Measurements from ENCODE around the gene RPS6KC1. TPM values are rescaled to one million over a fixed set of nuclear protein-coding genes. Genes with fewer than 3 reads are reported as not detected.
"Not testable (repeated sequence)": the region's sequence is repeated elsewhere in the genome, so short reads cannot be mapped to it uniquely, and the experiment has no call there.

RPS6KC1 gene
- total and polyA plus RNA-seq, 2 donors (not counting 1 experiment from before 2014, with no cell fraction given), result 2.4 to 19.0 TPM

DNA sequence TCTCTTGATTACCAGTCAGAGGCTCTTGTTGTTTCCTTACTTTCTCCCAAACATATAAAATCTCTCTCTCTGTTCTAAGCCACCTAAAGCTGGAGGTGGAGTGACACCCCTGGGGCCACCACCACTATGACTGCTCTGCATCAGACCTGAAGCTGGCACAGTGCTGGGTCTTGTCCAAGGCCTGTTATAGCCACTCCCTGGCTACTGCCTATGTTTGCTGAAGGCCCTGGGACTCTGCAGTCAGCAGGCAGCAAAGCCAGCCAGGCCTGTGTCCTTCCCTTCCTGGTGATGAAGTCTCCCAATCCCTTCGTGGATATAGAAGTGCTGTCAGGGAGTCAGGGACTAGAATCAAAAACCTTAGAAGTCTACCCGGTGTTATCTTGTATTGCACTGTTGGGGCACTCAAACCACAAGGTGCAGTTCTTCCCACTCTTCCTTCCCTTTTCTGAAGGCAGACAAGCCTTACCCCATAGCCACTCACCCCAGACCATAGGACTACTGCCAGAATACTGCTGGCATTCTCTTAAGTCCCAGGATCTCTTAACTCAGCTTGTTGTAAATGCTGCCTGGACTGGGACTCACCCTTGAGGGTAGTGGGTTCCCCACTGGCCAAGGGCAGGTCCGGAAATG, 103.1 kb downstream of the RPS6KC1 start:
- H3K27me3 Mint-ChIP-seq, result no peaks in the 10 kb centered on the region

DNA sequence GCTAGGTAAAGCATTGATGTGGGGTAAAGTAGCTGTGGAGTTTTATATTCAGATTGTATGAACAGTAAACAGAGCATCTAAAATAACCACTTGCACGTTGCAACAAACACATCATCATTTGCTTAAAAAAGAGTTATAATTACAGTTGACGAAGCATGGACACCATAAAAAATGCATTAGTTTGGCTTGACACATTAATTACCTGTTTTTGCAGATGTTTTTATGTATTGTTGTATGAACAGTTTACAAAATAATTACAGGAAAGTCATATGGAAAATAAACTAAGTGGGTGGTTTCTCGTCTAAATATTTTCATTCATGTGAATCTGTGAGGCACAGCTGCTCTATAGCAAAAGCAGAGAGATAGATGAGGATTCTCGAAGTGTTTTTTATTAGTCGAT, 108.3 kb downstream of the RPS6KC1 start:
- TF ChIP-seq EZH2 (IDR thresholded peaks at IDR 0.05; ENCODE audit: borderline replicate concordance, insufficient read depth, low read depth, low read length, poor library complexity, severe bottlenecking), result no peak
- TF ChIP-seq, protein P1, sequence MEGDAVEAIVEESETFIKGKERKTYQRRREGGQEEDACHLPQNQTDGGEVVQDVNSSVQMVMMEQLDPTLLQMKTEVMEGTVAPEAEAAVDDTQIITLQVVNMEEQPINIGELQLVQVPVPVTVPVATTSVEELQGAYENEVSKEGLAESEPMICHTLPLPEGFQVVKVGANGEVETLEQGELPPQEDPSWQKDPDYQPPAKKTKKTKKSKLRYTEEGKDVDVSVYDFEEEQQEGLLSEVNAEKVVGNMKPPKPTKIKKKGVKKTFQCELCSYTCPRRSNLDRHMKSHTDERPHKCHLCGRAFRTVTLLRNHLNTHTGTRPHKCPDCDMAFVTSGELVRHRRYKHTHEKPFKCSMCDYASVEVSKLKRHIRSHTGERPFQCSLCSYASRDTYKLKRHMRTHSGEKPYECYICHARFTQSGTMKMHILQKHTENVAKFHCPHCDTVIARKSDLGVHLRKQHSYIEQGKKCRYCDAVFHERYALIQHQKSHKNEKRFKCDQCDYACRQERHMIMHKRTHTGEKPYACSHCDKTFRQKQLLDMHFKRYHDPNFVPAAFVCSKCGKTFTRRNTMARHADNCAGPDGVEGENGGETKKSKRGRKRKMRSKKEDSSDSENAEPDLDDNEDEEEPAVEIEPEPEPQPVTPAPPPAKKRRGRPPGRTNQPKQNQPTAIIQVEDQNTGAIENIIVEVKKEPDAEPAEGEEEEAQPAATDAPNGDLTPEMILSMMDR (IDR thresholded peaks at IDR 0.05), result no peak

More for the DNA sequence above, 103.1 kb downstream of the RPS6KC1 start:
- H3K4me3 Mint-ChIP-seq, result no peak overlapping the region
- no peak overlapping the region for H3K27ac Mint-ChIP-seq
- 23% methylated on average over 3 of the region's 3 CpGs for WGBS (ENCODE audit: insufficient coverage)
- peaks cover 4% of the 10 kb centered on the region for H3K9me3 Mint-ChIP-seq (ENCODE audit: insufficient read depth)
- Histone ChIP-seq H4K20me1 (ENCODE audit: control insufficient read depth, insufficient read depth, low read length, poor library complexity, severe bottlenecking) (no peaks in the 10 kb centered on the region), H3K9me3 (ENCODE audit: control extremely low read depth in 1 of 3, control insufficient read depth in 2 of 3, insufficient read depth in 1 of 3, low read length in 2 of 3) (peaks cover 2 to 11% (median 2%) of the 10 kb centered on the region in 3 donors), H2AFZ (ENCODE audit: insufficient read depth, low read depth, low read length, poor library complexity, severe bottlenecking) (no peak overlapping the region), H3K4me3 (ENCODE audit: control extremely low read depth in 1 of 5, extremely low read depth in 1 of 5, insufficient read depth in 1 of 5, low read depth in 2 of 5, low read length in 4 of 5) (no peak overlapping the region), H3K79me2 (ENCODE audit: control insufficient read depth, insufficient read depth, low read length) (no peaks in the 10 kb centered on the region), H3K9ac (ENCODE audit: low read length) (no peak overlapping the region), H3K4me2 (replicated peaks; ENCODE audit: low read depth, low read length, poor library complexity, severe bottlenecking) (no peak overlapping the region), H3K36me3 (replicated peaks in 1 of 2; ENCODE audit: control extremely low read depth in 1 of 2, control insufficient read depth in 1 of 2, extremely low read depth in 1 of 2, insufficient read depth in 2 of 2, low read length in 1 of 2) (peaks cover 0 to 6% of the 10 kb centered on the region in 2 experiments), H3K27ac (ENCODE audit: low read length in 2 of 2) (no peak overlapping the region), H3K4me1 (ENCODE audit: control insufficient read depth in 2 of 2, insufficient read depth in 2 of 2, low read length in 2 of 2) (no peaks in the 10 kb centered on the region), H3K27me3 (replicated peaks in 1 of 4; ENCODE audit: control extremely low read depth in 1 of 4, control insufficient read depth in 3 of 4, insufficient read depth in 4 of 4, low read length in 3 of 4) (no peaks in the 10 kb centered on the region)
- no peak for ATAC-seq (ENCODE audit: low read depth)
- DNase-seq, result no peak
- CTCF ChIA-PET, result no interaction called here
- POLR2A ChIA-PET, result no interaction called here
- no peak for TF ChIP-seq EZH2 (IDR thresholded peaks at IDR 0.05; ENCODE audit: borderline replicate concordance, insufficient read depth, low read depth, low read length, poor library complexity, severe bottlenecking)
- TF ChIP-seq, protein P1 (IDR thresholded peaks at IDR 0.05), result no peak
- intact Hi-C loops (cut with micrococcal nuclease), result no loop called here
- H3K4me1 Mint-ChIP-seq, result peaks cover 4% of the 10 kb centered on the region

DNA sequence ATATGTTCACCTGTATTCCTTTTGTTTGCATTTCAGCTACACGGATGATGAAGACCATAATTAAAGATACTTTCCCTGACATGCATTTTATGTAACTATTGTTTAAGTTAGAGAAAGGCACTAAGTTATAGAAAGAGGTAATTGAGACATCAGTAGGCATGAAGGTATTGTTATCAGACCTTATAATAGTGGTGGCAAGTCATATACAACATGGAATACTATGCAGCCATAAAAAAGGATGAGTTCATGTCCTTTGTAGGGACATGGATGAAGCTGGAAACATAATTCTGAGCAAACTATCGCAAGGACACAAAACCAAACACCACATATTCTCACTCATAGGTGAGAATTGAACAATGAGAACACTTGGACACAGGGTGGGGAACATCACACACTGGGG, 109.4 kb downstream of the RPS6KC1 start:
- H3K4me1 Mint-ChIP-seq; H3K27ac Mint-ChIP-seq; H3K4me3 Mint-ChIP-seq; H3K9ac ChIP-seq (ENCODE audit: low read length); H3K9me3 ChIP-seq (ENCODE audit: control extremely low read depth in 1 of 3, control insufficient read depth in 2 of 3, insufficient read depth in 1 of 3, low read length in 2 of 3); H3K27ac ChIP-seq (ENCODE audit: low read length in 2 of 2); H4K20me1 ChIP-seq (ENCODE audit: control insufficient read depth, insufficient read depth, low read length, poor library complexity, severe bottlenecking); H3K9me3 Mint-ChIP-seq (ENCODE audit: insufficient read depth); H2AFZ ChIP-seq (ENCODE audit: insufficient read depth, low read depth, low read length, poor library complexity, severe bottlenecking); CTCF ChIA-PET; H3K79me2 ChIP-seq (ENCODE audit: control insufficient read depth, insufficient read depth, low read length); intact Hi-C loops (cut with micrococcal nuclease); H3K36me3 ChIP-seq (replicated peaks in 1 of 2; ENCODE audit: control extremely low read depth in 1 of 2, control insufficient read depth in 1 of 2, extremely low read depth in 1 of 2, insufficient read depth in 2 of 2, low read length in 1 of 2); POLR2A ChIA-PET; H3K4me3 ChIP-seq (ENCODE audit: control extremely low read depth in 1 of 5, extremely low read depth in 1 of 5, insufficient read depth in 1 of 5, low read depth in 2 of 5, low read length in 4 of 5); H3K4me2 ChIP-seq (replicated peaks; ENCODE audit: low read depth, low read length, poor library complexity, severe bottlenecking); DNase-seq; H3K4me1 ChIP-seq (ENCODE audit: control insufficient read depth in 2 of 2, insufficient read depth in 2 of 2, low read length in 2 of 2); H3K27me3 ChIP-seq (replicated peaks in 1 of 4; ENCODE audit: control extremely low read depth in 1 of 4, control insufficient read depth in 3 of 4, insufficient read depth in 4 of 4, low read length in 3 of 4); H3K27me3 Mint-ChIP-seq; ATAC-seq (ENCODE audit: low read depth): not testable (repeated sequence)
- no CpG with 5 or more reads among the region's 2 CpGs for WGBS (ENCODE audit: insufficient coverage)

More for the DNA sequence above, 108.3 kb downstream of the RPS6KC1 start:
- no peaks in the 10 kb centered on the region for H3K4me1 ChIP-seq (ENCODE audit: control insufficient read depth in 2 of 2, insufficient read depth in 2 of 2, low read length in 2 of 2)
- intact Hi-C loops (cut with micrococcal nuclease), result no loop called here
- ATAC-seq (ENCODE audit: low read depth) (no peak), DNase-seq (no peak)
- H3K9ac ChIP-seq (ENCODE audit: low read length), result no peak overlapping the region
- no peaks in the 10 kb centered on the region for H3K27me3 ChIP-seq (replicated peaks in 1 of 4; ENCODE audit: control extremely low read depth in 1 of 4, control insufficient read depth in 3 of 4, insufficient read depth in 4 of 4, low read length in 3 of 4)
- Mint-ChIP-seq H3K27me3 (no peaks in the 10 kb centered on the region), H3K4me3 (no peak overlapping the region), H3K27ac (no peak overlapping the region), H3K4me1 (no peaks in the 10 kb centered on the region), H3K9me3 (ENCODE audit: insufficient read depth) (peaks cover 5% of the 10 kb centered on the region)
- H4K20me1 ChIP-seq (ENCODE audit: control insufficient read depth, insufficient read depth, low read length, poor library complexity, severe bottlenecking), result no peaks in the 10 kb centered on the region
- H3K4me3 ChIP-seq (ENCODE audit: control extremely low read depth in 1 of 5, extremely low read depth in 1 of 5, insufficient read depth in 1 of 5, low read depth in 2 of 5, low read length in 4 of 5), result no peak overlapping the region
- no CpG with 5 or more reads among the region's 5 CpGs for WGBS (ENCODE audit: insufficient coverage)
- ChIA-PET CTCF (no interaction called here), POLR2A (no interaction called here)
- H3K4me2 ChIP-seq (replicated peaks; ENCODE audit: low read depth, low read length, poor library complexity, severe bottlenecking), result no peak overlapping the region
- H3K79me2 ChIP-seq (ENCODE audit: control insufficient read depth, insufficient read depth, low read length), result no peaks in the 10 kb centered on the region
- H2AFZ ChIP-seq (ENCODE audit: insufficient read depth, low read depth, low read length, poor library complexity, severe bottlenecking), result no peak overlapping the region
- H3K36me3 ChIP-seq (replicated peaks in 1 of 2; ENCODE audit: control extremely low read depth in 1 of 2, control insufficient read depth in 1 of 2, extremely low read depth in 1 of 2, insufficient read depth in 2 of 2, low read length in 1 of 2), result peaks cover 3 to 4% of the 10 kb centered on the region in 2 experiments
- H3K27ac ChIP-seq (ENCODE audit: low read length in 2 of 2), result no peak overlapping the region
- peaks cover 0 to 5% (median 1%) of the 10 kb centered on the region in 3 donors for H3K9me3 ChIP-seq (ENCODE audit: control extremely low read depth in 1 of 3, control insufficient read depth in 2 of 3, insufficient read depth in 1 of 3, low read length in 2 of 3)
